HG02981 (cell line): ENCODE results near the gene GNAI1.
"Not testable (repeated sequence)": the region's sequence is repeated elsewhere in the genome, so short reads cannot be mapped to it uniquely, and the experiment has no call there.

Experiments used
- ATAC-seq: cut with Tn5 transposase; IDR thresholded peaks from one replicate; pipeline ENCODE4 v1.9.1; 2021; ENCODE audit warnings: mild to moderate bottlenecking, moderate library complexity; ENCODE audit not compliant: unreplicated experiment

GNAI1 gene

GRCh38 chr7:80154656-80155333 lies 20.2 kb downstream of the GNAI1 start:
- no peak for ATAC-seq

DNA sequence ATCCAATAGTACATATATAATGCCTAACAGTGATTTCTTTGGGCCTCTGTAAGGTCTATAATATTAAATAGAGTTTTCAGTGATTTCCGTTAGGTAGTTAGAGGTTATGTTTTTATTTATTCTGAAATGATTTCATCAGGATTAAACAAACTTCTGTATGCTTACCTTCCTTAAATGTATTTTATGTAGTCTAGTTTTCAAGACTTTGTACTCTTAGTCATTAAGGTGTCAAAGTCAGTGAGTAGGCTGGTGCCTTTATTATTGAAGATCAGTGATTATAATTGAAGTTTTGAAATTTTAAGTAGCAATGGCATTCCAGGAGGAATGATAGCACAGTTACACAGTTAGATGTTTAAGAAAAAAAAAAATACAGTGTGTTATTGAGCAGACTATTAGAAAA lies 20.7 kb downstream of the GNAI1 start:
- no peak for ATAC-seq

DNA sequence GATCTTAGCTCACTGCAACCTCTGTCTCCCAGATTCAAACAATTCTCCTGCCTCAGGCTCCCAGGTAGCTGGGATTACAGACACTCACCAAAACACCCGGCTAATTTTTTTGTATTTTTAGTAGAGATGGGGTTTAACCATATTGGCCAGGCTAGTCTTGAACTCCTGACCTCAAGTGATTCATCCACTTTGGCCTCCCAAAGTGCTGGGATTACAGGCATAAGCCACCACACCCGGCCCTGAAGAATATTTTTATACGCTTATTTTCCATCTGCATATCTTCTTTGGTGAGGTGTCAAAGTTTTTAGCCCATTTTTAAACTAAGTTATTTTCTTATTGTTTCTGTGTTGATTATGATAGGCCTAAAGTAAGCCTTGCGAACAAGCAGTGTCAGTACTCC lies 23.1 kb downstream of the GNAI1 start:
- ATAC-seq: not testable (repeated sequence)

DNA sequence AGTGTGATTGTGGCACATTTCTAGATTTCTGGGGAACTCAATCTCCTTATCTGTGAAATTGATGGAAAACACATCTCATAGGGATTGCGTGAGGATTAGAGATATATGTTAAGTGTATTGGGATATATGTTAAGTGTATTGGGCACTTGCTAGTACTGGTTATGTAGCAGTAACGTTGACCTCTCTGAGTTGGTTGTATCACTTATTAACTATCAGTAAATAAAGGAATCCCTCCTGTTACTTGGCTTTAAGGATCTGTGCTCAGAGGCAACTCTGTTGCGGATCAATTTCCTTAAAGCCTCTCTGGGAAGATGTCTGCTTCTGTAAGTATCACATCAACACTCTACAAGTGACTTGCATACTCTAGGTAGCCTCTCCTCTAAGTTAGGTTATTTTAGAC lies 25.2 kb downstream of the GNAI1 start:
- ATAC-seq: no peak

DNA sequence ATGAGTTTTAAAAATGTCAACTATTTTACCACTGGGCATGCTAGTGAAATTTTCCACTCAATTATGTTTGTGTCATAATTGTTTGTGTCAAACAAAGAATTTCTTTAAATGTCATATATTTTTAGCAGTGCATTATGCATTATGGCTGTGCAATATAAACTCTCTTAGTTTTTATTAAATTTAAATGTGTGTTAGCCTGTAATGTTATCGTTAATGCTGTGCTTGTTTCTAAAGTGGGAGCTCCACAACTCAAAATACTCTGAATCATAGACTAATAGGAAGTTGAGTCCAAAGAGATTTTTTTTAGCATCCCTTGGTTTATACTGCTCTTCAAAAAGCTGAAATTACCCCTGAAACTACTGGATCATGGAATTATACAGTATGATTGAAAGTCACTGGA lies 26.8 kb downstream of the GNAI1 start:
- no peak for ATAC-seq

DNA sequence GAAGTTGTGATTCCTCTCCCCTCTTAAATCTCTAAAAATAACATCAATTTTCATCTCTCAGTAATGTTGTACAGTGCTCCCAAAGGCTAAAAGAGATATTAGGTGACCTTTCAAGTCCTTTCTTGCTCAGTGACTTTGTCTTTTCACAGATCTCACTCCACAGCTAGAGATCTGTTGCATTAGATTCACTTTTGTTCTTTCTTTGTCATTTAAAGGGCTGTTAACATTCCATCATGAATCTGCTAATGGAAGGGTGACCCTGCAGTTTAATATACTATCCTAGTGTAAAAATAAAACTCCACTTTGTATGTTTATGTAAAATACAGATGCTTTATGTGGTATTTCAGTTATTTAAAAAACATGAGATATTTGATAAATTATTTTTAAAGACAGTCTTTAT lies 30.5 kb downstream of the GNAI1 start:
- no peak for ATAC-seq

DNA sequence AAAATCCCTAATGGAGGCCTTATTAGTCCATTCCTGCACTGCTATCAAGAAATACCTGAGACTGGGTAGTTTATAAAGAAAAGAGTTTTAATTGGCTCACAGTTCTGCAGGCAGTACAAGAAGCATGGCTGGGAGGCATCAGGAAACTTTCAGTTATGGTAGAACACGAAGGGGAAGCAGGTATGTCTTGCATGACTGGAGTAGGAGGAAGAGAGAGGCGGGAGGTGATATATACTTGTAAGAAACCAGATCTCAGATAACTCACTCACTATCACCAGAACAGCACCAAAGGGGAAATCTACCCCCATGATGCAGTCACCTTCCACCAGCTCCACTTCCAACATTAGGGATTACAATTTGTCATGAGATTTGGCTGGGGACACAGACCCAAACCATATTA lies 35.8 kb downstream of the GNAI1 start:
- no peak for ATAC-seq

- ATAC-seq: no peak
These were observed 37.8 kb downstream of the GNAI1 start for GRCh38 chr7:80172387-80172786.

- ATAC-seq: peak; percentile 66
These were observed 41.1 kb downstream of the GNAI1 start for GRCh38 chr7:80175744-80176143.

- ATAC-seq: no peak
These were observed 46.8 kb downstream of the GNAI1 start for GRCh38 chr7:80181411-80181810.

- no peak for ATAC-seq
These were observed 48.1 kb downstream of the GNAI1 start for GRCh38 chr7:80182630-80183276.

DNA sequence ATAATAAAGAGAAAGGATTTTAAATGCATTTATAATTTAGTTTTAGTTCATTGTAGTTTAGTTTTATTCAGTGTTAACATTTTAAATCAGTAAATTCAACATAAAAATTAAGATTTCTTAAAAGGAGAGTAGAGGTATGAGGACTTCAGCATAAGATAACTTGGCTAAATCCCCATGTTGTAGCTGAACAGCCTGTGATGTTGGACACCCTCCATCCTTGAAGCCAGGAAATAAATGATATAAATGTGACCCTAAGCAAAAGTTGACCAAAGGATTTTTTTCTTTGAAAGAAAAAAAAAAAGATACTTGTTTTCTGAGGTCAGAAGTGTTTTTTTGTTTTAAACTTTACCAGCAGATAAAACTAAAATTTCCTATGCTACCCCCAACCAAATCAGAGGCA lies 48.7 kb downstream of the GNAI1 start:
- no peak for ATAC-seq

DNA sequence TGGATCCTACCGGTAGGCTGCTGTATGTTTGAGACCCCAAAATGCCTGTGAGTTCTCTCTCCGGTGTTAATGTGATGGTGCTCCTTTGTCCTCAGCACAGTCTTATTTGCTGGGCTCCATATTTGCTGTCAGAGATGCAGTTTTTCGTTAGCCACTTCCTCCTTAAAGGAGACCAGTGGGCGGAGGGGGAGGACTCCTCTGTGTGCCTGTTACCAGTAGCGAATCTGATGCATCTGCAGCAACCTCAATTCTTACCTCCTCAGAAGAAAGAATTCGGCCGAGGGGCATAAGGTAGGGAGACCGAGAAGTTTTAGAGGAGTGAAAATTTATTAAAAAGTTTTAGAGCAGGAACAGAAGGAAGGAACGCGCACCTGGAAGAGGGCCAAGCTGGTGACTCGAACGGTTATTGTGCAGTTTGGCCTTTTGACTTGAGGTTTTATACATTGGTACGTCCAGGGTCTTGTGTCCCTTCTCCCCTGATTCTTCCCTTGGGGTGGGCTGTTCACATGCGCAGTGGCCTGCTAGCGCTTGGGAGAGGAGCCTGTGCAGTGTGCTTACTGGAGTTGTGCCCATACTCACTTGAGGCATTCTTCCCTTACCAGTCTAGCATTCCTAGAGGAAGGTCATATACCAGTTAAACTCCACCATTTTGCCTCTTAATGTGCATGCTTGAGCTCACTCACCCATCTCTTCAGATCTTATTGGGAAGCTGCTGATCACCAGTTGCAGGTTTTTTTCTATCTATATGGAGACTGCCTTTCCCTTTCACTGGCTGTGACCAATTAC lies 49.5 kb downstream of the GNAI1 start:
- ATAC-seq: no peak

DNA sequence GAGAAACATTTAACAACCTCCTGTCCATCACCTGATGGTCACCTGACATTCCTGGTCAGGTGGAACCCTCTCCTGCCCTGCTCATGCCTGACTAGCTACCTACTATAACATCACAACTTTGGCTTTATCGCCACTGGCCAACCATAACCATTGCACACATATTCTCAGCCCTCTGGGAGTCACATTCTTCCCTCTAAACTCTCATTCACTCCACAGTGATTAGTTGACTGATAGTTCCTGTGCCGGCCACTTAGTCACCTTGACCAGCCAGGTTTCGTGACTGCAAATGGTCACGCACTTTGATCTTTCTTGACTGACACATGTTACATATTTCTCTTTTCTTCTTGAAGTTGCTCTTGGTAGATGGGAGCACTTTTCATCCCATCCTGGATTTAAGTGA lies 50.1 kb downstream of the GNAI1 start:
- no peak for ATAC-seq

- ATAC-seq: no peak
These were observed 50.9 kb downstream of the GNAI1 start for GRCh38 chr7:80185571-80185970.

- no peak for ATAC-seq
These were observed 52.1 kb downstream of the GNAI1 start for GRCh38 chr7:80186721-80187120.

GRCh38 chr7:80187279-80187678 lies 52.6 kb downstream of the GNAI1 start:
- ATAC-seq: no peak

DNA sequence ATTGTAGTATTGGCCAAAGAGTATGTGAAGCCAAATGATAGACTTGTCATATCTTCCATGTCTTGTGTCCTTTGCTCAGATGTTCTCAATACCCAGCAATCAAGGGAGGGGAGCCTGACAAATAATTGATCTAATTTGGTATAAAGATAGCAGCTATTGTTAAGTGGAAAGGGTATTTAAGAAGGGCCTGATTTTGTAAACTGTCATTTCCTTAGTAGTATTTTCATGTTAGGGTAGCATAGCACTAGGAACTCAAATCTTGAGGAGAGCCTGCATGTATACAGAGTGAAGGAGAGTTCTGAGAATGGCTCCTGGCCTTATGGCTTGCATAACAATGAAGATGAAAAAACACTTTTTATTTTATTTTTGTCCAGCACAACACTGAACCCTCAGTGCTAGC lies 53.1 kb downstream of the GNAI1 start:
- no peak for ATAC-seq

DNA sequence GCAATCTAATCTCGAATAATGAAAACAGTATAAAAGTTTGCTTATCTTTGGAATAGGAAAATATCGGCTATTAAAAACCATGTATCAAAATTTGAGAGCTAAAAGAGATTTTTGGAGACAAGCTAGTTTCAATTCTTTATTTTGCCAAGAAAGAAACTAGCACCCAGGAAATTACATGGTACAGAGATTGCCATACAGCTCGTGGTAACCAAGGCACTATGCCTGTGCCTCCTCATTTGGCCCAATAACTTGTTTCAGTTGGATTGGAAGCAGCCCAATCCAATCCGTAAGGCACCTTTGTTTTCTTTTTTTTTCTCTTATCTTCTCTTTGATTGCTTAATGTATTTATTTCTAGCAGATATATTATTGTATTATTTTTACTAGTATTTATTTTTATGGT lies 55.0 kb downstream of the GNAI1 start:
- ATAC-seq: no peak

GRCh38 chr7:80197627-80198026 lies 63.0 kb downstream of the GNAI1 start:
- ATAC-seq: no peak

DNA sequence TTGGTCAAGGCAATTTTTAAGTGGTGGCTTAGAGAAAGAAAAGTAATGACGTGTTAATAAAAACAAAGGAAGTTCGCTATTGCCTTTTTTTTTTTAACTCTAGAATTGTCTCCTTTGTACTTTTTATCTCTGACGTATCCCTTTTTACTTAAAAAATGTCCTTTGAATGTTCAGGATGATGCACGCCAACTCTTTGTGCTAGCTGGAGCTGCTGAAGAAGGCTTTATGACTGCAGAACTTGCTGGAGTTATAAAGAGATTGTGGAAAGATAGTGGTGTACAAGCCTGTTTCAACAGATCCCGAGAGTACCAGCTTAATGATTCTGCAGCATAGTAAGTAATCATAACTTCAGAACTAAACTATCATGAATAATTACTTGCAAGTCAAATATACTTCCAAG lies 64.4 kb downstream of the GNAI1 start:
- no peak for ATAC-seq

- ATAC-seq: no peak
These were observed 69.8 kb downstream of the GNAI1 start for GRCh38 chr7:80204454-80204853.
